ENCODE measurements around the gene C1orf122. TPM values are rescaled to one million over a fixed set of nuclear protein-coding genes. Genes with fewer than 3 reads are reported as not detected.
A peak's percentile ranks its signal among the peaks of the same experiment; 100 is the strongest.

Gene C1orf122
- total and polyA plus RNA-seq, 2 of the 13 experiments (the other 11 are each of a cell fraction or from before 2014, with no cell fraction given), result 18.7 to 40.6 TPM

- TF ChIP-seq KDM6A (CRISPR knock-in tag; IDR thresholded peaks at IDR 0.05; ENCODE audit: low read depth) (no peak), TOE1 (CRISPR knock-in tag; IDR thresholded peaks at IDR 0.05) (no peak), ZNF614 (CRISPR knock-in tag; IDR thresholded peaks at IDR 0.05; ENCODE audit: borderline replicate concordance) (0 out of 2 replicates have a peak, but pooled peaks have one; percentile 7), ATAD3A (CRISPR knock-in tag; IDR thresholded peaks at IDR 0.05) (no peak), ZNF501 (CRISPR knock-in tag; IDR thresholded peaks at IDR 0.05) (no peak), HDAC2 (CRISPR knock-in tag; IDR thresholded peaks at IDR 0.05) (no peak), ZNF660 (CRISPR knock-in tag; IDR thresholded peaks at IDR 0.05; ENCODE audit: borderline replicate concordance, low read depth) (no peak), HDAC1 (CRISPR knock-in tag; IDR thresholded peaks at IDR 0.05) (peak; percentile 44; the same call in 1 of the 2 replicates), ZNF382 (CRISPR knock-in tag; IDR thresholded peaks at IDR 0.05; ENCODE audit: borderline replicate concordance) (no peak), CEBPB (IDR thresholded peaks at IDR 0.05; ENCODE audit: borderline replicate concordance, low read depth, low read length) (no peak), FOXP1 (IDR thresholded peaks at IDR 0.05) (no peak), FOXP1 (CRISPR knock-in tag; IDR thresholded peaks at IDR 0.05) (no peak), REXO4 (CRISPR knock-in tag; IDR thresholded peaks at IDR 0.05; ENCODE audit: borderline replicate concordance) (peak; percentile 37; the same call in 1 of the 2 replicates), NFE2 (CRISPR knock-in tag; IDR thresholded peaks at IDR 0.05) (no peak), ZBTB46 (CRISPR knock-in tag; IDR thresholded peaks at IDR 0.05; ENCODE audit: borderline replicate concordance) (no peak), RAD21 (CRISPR knock-in tag; IDR thresholded peaks at IDR 0.05) (peak; percentile 48), ZNF512B (CRISPR knock-in tag; IDR thresholded peaks at IDR 0.05; ENCODE audit: borderline replicate concordance) (no peak), ZNF10 (CRISPR knock-in tag; IDR thresholded peaks at IDR 0.05; ENCODE audit: borderline replicate concordance, low read depth) (no peak), NONO (IDR thresholded peaks at IDR 0.05) (no peak), NONO (CRISPR knock-in tag; conservative IDR thresholded peaks at IDR 0.05) (peak; percentile 73; the same call in 1 of the 2 replicates), POLR2A (IDR thresholded peaks at IDR 0.05; ENCODE audit: insufficient read depth in 1 of 2, low read depth in 2 of 2, low read length in 2 of 2) (peak in 1 of 2 experiments; percentile 68; a peak in 2 of 4 replicates), PITX1 (CRISPR knock-in tag; IDR thresholded peaks at IDR 0.05) (no peak; the same call in 1 of the 2 replicates), POLR2G (IDR thresholded peaks at IDR 0.05; ENCODE audit: low read depth, low read length) (peak; percentile 56), ATF7 (IDR thresholded peaks at IDR 0.05) (no peak), ATF7 (CRISPR knock-in tag; IDR thresholded peaks at IDR 0.05) (no peak), ZMYM3 (CRISPR knock-in tag; IDR thresholded peaks at IDR 0.05) (no peak)
- TF ChIP-seq, protein P1, sequence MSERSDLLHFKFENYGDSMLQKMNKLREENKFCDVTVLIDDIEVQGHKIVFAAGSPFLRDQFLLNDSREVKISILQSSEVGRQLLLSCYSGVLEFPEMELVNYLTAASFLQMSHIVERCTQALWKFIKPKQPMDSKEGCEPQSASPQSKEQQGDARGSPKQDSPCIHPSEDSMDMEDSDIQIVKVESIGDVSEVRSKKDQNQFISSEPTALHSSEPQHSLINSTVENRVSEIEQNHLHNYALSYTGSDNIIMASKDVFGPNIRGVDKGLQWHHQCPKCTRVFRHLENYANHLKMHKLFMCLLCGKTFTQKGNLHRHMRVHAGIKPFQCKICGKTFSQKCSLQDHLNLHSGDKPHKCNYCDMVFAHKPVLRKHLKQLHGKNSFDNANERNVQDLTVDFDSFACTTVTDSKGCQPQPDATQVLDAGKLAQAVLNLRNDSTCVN (CRISPR knock-in tag; IDR thresholded peaks at IDR 0.05; ENCODE audit: borderline replicate concordance), result no peak
Measured at GRCh38 chr1:37793773-37794371, 13.7 kb upstream of the C1orf122 start, which contains the start of gene MANEAL (continued).
